ENCODE measurements around the gene POC1B.
"Not testable (repeated sequence)": the region's sequence is repeated elsewhere in the genome, so short reads cannot be mapped to it uniquely, and the experiment has no call there.

The POC1B gene

DNA sequence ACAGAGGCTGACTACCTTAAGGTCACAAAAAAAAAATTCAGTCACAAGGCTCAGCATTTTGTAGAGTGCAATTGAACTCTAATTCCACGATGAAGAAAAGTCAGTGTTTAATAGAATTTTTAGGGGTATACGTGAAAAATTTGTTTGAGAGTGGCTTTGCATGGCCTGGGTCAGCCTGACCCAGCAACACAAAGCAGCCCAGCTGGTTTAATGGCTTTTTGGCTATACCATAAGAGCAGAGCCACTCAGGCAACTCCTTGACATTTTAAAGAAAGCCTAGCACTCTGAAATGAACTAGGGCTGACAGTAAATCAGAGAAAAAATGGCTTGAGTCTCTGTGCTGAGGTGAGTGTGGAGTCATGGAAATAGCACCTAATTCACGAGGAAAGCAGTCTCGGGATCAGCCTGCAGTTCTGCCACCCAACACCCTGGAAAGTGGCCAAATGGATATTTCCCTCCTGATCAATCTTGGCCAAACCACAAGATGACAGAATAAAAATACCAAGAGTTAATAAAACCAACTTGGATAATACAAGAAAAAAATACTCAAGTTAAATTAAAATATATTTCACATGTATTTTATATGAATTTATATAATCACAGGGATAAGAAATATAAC, 60.8 kb downstream of the POC1B start:
- DNase-seq (ENCODE audit: low read depth, low spot score), result peak; percentile 63

DNA sequence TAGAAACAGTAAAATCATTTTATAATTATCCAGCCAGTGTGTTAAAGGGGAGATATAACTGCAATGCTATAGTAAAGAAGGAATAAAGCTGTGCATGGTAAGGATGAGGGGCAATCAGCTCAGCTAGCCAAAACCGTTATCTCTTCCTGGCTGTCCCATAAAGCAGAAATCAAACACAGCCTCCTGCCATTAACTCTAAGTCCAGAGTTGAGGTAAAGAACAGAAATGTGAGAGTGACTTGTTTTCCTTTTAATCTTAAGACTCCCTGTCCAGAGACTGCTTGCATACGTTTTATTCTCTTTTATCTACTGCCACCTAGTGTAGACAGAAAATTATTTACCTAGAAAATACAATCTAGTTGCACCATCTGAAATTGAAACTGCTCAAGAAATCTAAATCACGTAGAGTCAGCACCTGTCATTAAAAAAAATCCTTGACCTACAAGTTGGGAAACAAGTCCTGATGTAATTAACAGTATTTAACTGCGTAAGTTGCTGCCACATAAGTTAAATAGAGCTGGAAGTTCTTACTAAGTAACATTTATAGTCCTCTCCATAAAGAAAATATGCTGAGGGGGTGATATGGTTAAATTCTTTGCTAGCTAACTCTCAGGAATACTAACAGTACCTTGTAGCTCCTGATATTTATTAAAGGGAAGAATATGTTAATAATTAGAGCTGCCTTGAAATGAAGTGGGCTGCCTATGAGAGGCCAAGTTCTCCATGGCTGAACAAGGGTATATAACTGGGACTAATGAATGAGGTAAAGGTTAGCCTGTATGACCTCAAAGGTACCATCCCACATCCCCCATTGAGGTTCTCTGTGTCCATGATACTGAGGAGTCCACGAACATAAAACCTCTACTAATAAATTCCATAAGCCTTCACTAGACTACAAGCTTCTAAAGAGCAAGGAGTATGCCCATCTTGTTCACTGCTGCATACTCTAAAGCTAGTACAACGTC, 63.9 kb downstream of the POC1B start:
- DNase-seq (ENCODE audit: low read depth, low spot score), result peak; percentile 68

DNA sequence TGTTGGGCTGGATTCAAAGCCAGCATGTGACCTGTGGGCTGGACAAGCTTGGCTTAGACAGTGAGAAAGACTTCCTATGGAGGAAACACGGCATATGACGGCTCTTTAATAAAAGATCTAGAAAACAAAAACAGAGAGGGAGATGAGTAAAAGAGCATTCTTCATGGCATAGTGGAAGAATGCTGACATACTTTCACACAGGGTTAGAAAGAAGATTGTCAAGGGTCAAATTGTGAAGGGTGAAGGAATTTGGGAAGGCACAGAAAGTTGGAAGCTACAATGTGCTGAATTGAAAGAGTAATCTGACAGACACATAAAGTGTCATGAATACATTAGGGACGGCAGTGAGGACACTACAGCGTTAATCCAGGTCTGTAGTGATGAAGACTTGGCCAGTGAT, 64.7 kb downstream of the POC1B start:
- DNase-seq (ENCODE audit: low read depth, low spot score), result no peak

DNA sequence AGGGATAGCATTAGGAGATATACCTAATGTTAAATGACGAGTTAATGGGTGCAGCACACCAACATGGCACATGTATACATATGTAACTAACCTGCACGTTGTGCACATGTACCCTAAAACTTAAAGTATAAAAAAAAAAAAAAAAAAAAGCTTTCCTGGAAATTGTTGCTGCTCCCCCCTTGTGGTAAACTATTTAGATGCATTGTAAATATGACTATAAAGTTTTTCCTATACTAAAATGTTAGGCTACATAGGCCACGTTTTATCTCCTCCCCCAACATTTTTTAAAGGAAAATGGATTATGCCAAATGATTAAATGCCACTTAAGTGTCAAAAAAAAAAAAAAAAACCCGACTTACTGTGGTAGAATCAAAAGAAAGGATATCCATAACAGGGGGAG, 66.6 kb downstream of the POC1B start:
- DNase-seq (ENCODE audit: low read depth, low spot score), result not testable (repeated sequence)

DNA sequence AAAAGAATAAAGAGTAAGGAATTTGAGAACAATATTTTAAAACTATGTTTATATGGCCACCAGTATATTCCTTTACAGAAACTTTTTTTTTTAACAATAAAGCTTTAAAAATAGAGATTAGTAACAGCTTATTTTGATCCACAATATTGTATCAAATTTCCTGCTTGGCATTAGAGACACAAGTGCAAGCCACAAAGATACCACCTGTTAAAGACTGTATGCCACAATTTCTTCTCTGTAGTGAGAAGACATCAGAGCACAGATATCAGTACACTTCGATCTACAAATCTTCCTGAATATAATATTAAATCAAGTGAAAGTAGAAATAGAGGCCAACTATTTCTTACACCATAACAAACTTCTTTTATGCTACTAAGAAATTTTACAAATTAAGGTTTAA, 69.3 kb downstream of the POC1B start:
- no peak for DNase-seq (ENCODE audit: low read depth, low spot score)

DNA sequence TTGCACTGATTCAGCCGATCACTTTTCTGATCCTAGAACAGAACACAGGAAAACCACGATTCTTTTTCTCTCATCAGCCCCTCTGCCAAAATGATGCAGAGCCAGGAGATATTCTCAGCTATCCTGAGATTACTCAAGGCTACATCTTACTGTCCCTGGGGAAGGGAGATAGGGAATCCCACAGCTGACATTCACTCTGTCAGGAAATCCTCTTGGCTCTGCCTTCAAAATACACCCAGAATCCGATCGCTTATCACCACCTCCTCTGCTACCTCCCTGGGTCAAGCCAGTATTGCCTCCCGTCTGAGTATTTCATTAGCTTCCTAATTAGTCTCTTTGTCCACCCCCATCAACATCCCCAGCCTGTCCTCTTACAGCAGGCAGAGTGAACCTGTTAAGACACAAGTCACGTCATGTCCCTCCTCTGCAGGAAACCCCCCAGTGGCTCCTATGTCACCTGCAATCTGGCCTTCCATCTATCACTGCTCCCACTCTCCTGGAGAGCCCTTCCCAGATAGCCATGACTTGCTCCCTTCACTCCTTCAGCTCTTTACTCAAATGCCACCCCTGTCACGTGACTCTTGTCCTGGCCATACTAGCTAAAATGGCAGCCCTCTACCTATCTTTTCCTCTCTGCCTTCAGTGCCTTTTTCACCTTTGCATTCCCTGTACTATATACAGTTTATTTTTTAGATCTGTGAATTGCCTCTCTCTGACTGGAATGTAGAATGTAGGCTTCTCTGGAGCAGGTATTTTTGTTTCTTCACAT, 71.6 kb downstream of the POC1B start:
- no peak for DNase-seq (ENCODE audit: low read depth, low spot score)

DNA sequence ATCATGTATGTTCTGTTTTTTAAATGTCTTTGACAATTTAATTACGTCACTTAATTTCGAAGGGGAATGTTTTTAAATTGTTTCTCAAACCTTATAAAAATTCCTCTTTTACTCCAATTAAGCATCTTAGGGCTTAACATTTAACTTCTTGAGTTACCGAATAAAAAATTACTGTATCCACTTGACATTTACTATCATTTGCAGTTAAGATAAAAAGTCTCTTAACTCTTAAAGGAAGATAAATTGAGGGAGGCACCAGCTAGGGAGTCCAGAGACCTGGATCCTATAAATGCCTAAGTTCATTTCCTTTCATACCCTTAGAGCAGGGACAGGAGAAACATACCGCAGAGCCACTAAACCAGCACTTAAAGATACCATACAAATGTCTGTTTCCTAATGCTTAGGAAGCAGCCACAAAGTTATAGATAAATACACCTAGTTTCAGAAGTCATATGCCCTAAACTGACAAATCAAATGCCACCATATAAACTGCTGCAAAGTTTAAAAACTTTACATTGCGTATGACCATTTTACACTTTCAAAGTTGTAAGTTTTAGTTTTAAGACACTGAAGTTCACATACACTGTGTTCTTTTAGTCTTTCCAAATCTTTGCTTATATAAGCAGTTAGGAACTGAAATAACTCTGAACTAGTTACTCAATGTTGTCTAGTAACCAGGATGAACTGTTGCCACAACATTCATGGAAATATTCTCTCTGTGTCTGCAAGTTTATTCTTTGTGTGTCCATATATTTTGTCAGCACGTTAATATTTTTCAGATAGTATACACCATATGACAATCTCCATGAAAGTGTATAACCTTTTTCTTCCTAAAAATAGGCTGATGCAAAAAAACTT, 72.5 kb downstream of the POC1B start:
- peak; percentile 43 for DNase-seq (ENCODE audit: low read depth, low spot score)

DNA sequence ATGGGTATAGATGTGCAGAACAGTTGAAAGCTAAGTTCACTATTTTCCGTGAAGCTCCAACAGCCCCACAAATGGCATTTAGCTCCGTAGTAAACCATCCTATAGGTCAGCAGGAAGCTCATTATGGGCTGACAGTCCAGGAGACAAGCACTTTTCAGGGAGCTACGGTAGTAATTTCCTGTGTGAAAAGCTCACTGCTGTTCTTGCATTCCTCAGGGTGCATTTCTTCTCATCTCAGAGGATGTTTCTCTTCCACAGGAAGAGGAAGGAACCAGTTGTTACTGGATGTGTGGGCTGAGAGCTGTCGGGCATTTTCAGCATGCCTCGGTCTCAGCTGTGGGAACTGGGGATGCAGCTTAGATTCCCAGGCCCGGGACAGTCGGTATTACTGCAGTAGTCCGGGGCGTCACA, 74.0 kb downstream of the POC1B start:
- DNase-seq (ENCODE audit: low read depth, low spot score), result peak; percentile 73

DNA sequence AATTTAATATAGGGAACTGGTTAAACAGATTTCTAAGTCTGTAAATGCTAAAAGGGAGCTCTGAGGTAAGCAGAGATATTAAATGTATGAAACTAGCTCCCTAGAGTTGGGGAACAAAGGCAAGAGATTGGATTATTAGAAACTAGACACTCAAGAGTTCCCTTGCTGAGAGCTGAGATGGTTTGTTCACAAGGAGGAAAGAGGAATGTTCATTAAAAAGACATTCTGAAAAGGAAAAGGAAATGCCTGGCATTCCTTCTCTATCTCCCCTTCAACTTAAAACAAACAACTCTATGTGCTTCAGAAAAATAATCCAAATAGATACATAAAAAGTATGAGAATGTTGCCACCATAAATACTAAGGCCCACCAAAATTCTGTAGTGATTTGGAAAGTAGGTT, 74.9 kb downstream of the POC1B start:
- peak; percentile 73 for DNase-seq (ENCODE audit: low read depth, low spot score)

DNA sequence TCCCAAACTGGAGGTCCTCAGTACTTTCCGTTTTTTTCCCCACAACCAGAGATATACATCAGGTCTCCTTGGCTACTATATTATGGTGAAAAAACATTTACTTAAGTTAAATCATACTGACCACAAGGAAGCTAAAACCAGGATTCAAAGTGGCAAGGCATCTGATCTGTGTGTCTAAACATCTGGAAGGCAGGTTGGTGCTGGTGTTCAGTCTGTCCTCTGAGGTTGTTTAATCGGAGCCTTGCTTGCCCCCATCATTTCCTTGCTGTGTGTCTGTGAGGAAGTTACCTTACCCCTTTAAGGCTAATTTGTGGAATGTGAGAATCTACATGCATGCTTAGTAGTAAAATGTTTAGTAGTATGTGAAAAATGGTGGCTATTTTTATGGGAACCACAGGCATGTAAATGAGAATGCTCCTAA, 76.9 kb downstream of the POC1B start:
- DNase-seq (ENCODE audit: low read depth, low spot score), result peak; percentile 24

DNA sequence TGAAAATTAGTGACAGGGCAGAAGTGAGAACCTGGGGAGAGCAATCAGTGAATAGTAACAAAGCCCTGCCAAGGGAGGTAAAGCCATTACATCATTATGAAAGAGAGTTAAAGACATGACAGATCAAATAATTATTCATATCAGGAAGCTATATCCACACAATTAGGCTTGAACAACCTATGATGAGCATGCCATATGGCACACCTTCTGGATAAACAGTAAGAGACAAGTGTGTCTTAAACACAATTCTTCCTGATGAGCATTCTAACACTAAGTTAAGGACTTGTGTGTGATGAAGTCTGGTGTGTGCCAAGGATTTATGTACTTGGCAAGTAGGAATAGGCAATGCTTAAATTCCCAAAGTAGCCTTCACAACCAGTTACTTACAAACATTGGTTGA, 77.3 kb downstream of the POC1B start:
- no peak for DNase-seq (ENCODE audit: low read depth, low spot score)

DNA sequence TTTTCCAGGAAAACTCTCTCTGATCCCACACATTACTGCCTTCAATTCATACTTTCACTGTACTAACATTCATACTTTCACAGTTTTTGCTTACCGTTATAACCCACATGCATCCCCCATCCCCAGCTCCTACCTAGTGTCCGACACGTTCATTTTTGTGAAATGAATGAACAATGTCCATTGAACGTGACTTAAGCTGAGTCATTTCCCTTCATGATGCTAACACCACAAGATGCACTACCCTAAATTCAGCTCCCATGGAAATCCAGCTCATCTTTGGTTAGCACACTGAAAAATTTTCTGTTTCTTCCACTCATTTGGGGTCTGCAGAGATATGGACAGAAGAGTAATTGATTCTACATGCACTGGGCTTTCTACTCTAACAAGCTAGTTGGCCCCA, 85.9 kb downstream of the POC1B start:
- peak; percentile 8 for DNase-seq (ENCODE audit: low read depth, low spot score)

DNA sequence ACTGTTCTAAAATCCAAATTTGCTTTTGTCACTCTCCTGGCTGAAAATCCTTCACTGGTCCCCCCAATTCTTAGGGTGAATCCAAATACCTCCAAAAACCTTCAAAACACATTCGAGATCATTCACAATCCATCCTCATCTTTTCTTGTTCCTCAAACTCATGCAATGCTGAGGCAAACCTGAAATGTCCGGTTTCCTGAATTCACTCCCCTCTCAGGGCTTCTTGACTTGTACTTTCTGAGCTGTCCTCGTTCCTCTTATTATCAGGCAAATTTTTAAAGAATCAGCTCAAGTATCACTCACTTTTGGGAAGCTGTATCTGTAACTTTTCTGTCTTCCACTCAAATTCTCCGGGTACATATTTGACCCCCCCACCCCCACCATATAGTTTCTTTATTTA, 88.6 kb downstream of the POC1B start:
- DNase-seq (ENCODE audit: low read depth, low spot score), result no peak

DNA sequence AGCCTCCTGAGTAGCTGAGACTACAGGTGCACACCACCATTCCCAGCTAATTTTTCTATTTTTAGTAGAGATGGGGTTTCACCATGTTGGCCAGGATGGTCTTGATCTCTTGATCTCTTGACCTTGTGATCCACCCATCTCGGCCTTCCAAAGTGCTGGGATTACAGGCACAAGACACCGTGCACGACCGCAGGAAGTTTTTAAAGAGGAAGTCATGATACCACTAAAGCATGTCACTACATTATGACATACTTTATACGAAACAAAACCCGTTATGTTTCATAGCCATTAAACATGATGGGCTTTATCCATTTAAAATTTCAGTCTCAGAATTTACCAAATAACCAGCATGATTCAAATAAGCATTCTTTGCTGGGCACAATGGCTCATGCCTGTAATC, 89.8 kb downstream of the POC1B start:
- DNase-seq (ENCODE audit: low read depth, low spot score), result no peak

DNA sequence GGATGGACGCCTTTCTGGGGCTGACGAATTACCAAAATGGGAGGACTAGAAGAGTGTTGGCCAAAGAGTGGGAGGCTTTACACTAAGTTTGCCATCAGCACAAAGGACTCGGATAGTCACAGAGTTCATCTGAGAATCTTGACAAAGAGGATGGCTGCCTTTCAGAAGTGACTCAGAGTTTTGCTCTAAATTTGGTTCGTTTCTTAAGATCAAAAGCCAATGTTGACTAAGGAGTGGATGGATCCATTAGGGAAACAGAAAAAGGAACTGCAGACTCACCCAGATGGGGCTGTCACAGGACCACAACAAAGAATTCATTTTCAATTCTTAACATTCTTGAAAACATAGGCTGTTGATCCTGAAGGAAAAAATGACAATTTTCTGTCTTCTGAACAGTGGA, 92.2 kb downstream of the POC1B start:
- DNase-seq (ENCODE audit: low read depth, low spot score), result peak; percentile 26

DNA sequence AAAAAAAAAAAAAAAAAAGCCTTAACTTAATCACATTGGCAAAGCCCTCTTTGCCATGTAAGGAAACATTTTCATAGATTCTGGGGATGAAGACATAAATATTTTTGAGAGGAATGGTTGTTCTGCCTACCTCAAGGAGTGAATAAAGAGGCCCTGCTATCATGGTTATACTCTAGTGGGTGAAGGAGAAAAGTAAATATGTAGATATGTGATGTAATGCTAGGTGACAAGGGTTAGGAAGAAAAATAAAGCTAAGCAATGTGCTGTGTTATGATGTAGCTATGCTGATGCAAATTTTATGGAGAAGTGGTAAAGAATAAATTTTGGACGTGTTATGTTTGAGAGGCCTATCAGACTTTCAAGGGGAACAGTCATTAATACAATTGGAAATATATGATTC, 93.5 kb downstream of the POC1B start:
- no peak for DNase-seq (ENCODE audit: low read depth, low spot score)

DNA sequence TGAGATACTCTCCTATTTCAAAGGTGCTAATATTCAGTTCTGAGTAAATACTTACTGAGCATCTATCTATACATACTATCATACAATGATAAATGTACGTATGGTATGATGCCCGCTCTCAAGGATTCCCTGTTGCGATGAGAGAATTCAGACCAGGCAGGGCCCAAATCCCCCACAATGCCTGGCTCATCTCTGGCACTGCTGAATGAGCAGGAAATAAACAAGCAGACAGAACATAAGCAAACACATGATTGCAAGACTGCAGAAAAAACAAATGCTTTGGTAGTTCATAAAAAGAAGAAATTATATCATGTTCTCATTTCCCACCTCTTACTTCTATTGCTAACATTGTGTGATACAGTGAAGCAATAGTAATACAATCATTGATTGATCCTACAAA, 96.3 kb downstream of the POC1B start:
- DNase-seq (ENCODE audit: low read depth, low spot score), result no peak

DNA sequence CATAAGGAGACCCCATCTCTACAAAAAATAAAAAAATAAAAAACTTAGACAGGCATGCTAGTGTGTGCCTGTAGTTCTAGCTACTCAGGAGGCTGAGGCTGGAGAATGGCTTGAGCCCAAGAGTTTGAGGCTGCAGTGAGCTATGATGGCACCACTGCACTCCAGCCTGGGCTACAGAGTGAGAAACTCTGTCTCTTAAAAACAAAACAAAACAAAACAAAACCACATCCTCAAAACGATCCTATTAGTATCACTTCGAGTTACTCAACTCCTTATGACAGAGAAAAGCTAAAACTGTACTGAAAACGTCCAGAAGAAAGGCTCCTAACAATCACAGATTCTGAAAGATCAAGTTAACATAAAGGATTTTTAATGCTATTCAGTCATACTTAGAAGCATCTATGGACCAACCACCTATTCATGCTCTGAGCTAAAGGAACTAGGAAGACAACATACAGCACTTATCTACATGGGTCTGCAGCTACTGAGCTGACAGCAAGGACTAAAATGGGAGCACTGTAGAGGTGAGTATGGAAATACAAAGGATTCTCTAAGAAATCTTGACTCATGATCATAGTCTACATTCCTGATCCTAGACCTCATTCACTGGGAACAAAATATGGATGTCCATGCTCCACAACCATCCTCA, 98.2 kb downstream of the POC1B start:
- DNase-seq (ENCODE audit: low read depth, low spot score), result no peak

DNA sequence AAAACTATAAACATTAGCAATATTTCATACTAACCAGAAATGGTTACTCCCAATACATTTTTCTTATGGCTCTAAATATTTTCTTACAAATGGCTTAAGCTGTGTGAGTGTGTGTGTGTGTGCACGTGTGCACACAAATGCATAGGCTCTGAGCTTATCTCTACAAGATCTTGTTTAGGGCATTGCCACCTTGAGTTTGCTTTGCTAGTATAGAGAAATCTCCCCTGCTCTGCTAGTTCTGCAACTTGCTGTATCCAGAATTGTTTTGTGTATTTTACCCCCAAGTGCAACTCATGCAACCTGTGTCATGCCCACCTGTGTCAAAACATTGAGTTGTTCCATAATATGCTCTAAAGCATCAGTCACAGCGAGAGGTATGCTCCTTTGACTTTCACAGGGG, 101.0 kb downstream of the POC1B start:
- no peak for DNase-seq (ENCODE audit: low read depth, low spot score)

DNA sequence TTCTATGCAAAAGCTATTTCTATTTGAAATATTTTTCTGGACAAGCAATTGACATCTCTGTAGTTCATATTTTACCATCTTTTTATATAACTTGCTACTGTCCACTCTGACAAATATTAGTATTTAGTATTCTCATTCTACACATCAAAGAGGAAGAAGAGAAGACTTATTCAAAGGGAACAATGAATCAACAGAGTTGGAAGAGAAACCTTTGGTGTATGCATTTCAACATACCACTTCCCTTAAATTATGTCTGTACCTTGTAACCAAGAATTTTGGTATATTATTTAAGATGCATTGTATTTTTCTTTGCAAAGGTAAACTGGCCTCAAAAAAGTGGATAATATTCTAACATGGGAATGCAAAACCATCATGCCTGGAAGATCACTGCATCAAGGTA, 101.5 kb downstream of the POC1B start:
- DNase-seq (ENCODE audit: low read depth, low spot score), result no peak

Measured in astrocyte of the hippocampus (primary cell).